DMS53 treated with DMSO at 0.1 percent for 48 hours (cell line): Measurements from ENCODE around the gene KCNJ4.

Experiments used
- DNase-seq: peaks from one replicate; lab custom pipeline; 2025; ENCODE audit not compliant: unreplicated experiment; lab: John Stamatoyannopoulos, UW

Gene KCNJ4

GRCh38 chr22:38453066-38453672, 1.8 kb downstream of the KCNJ4 start:
- DNase-seq, result no peak

DNA sequence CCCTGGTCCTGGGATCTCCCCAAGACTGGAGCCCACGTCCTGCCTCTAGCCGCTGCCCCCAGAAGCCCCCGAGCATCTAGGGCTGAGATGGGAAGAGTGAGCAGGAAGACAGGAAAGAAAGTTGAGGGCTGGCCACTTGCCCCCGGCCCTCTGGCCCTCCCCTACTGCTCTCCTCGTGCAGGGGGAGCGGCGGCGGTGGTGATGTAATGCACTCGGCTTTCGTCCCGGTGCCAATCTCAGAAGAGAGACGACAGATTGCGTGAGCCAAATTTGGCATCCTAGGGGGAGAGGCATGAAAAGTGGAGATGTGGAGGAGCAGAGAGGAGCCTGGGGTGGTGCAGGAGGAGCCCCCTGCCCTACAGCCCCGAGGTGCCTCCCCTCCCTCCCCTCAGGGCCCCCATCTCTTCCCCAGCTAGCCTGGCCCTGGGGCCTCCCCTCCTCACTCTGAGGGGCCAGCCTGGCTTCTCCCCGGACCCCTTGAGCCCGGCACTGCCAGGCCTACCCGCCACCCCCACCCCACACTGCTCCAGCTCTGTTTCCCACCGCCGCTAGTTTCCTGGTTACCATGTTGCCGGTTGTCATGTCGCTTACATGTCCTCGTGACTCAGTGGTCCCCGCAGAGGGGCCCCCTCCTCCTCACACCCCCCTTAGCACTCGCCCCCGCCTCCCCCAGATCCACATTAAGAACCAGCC, 2.5 kb downstream of the KCNJ4 start:
- no peak for DNase-seq

- DNase-seq, result no peak
Measured at GRCh38 chr22:38451864-38452263, 3.1 kb downstream of the KCNJ4 start.

DNA sequence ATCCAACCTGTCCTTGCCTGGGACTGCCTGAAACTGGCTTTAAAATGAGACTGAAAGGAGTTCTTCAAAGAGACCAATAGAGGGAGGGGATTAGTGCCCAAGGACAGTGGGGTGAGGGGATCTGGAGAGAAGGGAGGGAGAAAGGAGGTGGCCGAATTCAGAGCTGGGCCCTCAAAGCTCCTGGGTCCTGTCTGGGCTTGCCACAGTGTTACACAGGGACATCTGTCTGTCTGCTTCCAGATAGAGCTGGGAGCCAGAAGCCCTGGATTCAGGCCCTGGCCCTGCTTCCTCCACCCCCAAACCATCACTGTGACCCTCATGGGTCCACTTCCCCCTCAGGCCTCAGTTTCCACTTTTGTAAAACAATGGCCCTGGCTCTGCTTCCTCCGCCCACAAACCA, 3.6 kb downstream of the KCNJ4 start:
- DNase-seq, result no peak

DNA sequence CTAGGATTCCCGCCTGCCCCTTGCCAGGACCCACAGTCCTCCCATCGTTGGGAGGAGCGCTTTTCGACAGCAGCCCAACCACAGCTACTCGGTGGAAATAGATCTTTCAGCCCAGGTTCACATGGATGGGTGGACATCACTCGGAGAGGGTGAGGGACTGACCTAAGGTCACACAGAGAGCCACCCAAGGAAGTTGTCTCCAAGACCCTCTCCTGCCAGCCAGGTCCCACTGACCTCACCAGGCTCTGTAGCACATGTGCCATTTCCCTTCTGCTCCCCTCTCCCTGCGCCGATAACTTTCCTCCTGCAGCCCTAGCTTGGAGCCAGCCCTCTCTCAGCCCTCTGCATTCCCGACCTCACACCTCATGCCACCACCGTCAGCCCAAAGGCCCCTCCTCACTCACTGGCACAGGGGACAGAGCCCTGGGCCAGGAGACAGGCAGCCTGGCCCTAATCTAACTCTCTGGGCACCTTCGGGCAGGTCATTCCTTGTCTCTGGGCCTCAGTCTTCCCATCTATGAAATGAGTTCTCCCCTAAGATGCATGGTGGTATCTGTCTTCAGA, 4.7 kb downstream of the KCNJ4 start:
- no peak for DNase-seq

GRCh38 chr22:38449776-38450175, 5.2 kb downstream of the KCNJ4 start:
- DNase-seq, result no peak

DNA sequence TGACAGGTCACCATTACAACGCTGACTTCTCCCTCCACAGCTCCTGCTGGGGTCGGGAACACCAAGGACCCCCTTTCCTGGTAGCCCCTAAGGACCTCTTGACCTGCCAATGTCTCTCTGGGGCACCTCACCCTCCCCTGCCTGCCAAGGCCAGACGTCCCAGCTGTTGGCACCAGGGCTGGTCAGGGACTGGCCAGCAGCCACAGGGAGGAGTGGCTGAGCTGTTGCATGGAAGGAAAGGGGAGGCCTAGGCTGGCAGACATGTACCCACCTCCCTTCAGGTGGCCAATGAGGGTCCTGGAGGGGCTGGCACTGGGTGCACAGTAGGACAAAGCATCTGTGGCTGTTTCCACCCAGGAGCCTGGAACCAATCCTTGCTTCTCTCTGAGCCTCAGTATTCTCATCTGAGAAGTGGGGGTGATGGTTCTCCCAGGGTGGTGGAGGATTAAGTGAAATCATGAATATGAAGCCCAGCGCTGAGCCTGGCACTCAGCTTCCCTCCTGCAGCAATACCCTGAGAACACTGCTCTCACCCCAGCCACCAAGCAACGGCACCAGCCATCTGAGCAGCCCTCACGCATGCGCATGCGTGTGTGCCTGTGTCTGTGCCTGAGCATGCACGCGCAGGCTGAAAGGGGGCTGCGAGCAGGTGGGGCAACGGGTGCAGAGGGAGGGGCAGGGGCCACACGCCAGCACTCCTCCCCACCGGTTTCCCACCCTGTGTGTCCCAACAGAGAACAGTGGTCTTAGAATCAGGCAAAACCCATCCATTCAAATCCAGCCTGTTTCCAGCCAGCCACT, 5.9 kb downstream of the KCNJ4 start:
- peak; percentile 1 for DNase-seq

DNA sequence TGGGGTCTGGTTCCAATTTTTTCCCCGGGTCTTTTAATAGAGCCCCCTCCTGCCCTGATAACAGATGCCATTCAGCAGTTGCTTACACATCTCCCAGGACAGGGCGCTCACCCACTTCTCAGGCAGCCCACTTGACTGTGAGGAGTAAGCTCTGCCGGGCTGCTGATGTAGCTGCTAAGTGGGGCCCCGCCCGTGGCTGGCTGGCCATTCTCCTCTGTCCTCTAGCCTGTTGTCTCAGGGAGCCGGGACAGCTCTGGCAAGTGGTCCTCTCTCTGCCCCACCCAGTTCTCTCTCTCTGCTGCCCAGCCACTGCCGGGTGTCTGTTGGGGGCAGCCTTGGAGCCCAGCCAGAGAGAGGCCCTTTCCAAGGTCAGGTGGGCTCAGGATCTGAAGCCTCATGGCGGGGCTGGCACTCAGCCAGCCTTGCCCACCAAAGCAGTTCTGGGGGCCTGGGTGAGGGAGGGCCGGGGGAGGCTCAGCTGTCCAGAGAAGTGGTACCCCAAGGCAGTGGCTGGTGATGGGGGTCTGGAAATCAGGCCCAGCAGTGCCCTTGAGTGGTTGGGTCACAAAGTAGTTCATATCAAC, 8.9 kb downstream of the KCNJ4 start:
- DNase-seq, result no peak

DNA sequence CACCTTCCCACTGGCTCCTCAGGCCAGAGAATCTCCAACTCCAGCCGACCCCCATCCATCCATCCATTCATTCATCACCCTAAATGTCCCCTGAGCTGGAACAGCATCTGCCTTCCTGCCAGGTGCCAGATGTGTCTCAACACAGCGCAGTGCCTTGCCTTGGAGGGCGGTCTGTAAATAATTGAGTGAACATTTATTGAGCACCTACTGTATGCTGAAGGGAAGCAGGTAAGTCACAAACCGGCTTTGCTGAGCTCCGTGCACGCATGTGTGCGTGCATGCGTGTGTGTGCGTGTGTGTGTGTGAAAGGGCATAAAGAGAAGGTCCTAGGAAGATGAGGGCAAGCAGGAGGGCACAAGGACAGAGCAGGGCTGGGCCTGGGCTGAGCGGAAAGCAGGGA, 10.2 kb downstream of the KCNJ4 start:
- no peak for DNase-seq

DNA sequence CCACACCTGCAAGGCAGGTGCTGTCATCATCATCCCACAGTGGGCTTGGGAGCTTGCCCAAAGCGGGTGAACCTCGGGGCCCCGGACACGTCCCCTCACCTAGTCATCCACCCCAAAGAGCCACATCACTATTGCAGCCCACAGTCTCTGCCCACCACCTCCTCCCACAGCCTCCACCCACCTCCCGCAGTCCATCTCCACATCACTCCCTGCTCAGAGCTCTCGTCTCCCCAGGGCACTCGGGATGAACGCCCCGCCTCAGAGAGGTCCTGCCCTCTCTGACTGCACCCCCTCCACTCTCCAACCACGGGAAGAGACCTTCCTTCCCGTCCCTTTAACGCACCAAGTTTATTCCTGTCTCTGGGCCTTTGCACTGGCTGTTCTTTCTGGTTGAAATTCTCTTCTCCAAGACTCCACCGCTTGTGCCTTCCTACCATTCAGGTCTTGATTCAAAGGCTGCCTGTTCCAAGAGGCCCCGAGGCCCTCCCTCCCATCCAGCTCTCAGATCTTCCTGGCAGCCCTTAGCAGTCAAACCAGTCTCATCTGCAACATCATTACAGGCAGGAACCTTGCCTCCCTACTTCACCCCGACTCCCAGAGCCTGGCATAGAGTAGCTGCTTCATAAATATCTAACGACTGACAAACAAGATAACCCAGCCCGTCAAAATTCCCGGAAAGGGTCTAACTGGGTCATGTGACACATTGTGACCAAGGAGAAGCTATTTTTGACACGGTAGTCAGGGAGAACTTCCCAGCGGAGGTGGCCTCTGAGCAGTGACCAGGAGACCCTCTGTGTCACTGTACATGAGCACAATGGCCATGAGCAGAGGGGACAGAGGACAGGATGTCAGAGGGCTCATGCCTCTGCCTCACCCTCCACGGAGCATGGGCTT, 11.1 kb downstream of the KCNJ4 start:
- no peak for DNase-seq

DNA sequence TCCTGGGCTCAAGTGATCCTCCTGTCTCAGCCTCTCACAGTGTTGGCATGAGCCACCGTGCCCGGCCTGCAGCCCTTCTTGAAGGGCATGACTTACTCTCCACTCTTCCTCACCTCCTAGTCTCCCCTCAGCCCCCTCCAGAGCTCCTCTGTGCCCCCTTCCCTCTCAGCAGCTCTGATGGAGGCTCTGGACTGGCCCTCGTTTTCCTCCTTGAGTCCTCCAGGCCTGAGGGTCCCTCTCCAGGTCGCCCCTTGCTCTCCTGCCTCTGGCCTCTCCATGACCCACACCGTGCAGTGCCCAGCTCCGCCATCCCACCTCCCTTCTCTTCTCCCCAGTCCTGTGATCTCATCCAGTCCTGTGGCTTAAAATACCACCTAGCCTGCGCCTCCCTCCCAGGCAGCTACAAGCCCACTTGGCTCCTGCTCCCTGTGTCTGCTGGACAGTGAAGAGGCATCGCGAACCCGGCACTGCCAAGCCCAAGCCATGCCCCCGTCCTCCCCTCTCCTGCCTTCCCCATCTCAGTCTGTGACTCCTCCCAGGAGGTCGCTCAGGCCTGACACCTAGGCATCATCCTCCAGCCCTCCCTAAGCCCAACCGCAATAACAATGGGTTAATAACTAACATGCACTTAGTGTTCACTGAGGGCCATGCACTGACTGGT, 11.9 kb downstream of the KCNJ4 start:
- no peak for DNase-seq

DNA sequence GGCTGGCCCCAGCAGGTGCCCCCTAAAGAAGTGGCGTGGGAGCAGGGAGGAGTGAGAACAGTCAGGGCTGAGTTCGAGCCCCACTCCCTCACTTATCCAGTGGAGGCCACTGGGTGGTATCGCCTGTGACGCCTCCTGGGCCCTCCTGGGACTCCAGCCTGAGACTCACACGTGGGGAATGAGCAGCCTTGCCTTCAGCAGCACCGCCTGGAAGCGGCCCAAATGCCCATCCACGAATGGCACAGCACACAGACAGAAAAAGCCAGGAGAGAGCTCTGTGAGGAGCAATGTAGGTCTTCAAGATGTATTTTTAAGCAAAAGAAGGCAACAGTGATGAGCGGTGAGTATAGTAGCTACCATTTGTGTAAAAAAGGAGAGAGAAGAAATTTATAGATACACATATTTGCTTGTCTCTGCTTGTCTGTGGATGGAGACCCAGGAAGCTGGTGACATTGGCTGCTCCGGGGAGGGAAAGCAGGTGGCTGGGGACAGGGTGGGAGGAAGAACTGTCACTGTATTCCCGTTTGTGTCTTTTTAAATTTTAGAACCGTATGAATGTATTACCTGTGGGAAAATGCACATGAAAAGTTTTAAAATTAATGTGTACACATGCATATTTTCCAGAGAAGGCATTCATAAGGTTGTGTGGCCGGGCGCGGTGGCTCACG, 13.2 kb downstream of the KCNJ4 start:
- no peak for DNase-seq

DNA sequence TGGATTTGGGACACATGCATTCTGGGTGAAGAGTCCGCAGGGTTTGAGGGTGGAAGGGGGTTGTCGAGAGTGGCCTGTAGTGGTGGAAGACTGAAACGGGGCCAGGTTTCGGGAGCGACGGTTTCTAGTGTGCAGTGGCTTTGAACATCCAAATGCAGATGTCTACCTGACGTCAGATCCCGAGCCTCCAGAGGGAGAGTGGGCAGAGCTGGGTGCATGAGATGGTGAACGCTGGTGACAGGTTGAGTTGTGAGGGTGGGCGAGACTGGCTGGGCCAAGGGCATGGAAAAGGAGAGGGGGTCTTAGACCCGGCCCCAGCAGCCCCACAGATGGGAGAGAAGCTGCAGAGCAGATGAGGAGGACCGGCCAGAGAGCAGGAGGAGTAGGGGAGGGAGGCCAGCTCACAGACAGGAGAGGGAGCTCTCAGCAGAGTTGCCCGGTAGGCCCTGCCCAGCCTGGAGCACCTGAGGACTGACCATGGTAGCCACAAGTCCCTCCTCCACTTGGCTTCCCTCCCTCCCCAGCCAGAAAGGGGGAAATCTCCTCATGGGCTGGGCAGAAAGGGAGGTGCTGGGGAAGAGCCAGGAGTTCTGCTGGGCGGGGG, 14.2 kb downstream of the KCNJ4 start:
- DNase-seq, result no peak

GRCh38 chr22:38437416-38437815, 17.6 kb downstream of the KCNJ4 start:
- no peak for DNase-seq

- no peak for DNase-seq
Measured at GRCh38 chr22:38436629-38437395, 18.2 kb downstream of the KCNJ4 start.

- DNase-seq, result no peak
Measured at GRCh38 chr22:38435965-38436364, 19.0 kb downstream of the KCNJ4 start.

DNA sequence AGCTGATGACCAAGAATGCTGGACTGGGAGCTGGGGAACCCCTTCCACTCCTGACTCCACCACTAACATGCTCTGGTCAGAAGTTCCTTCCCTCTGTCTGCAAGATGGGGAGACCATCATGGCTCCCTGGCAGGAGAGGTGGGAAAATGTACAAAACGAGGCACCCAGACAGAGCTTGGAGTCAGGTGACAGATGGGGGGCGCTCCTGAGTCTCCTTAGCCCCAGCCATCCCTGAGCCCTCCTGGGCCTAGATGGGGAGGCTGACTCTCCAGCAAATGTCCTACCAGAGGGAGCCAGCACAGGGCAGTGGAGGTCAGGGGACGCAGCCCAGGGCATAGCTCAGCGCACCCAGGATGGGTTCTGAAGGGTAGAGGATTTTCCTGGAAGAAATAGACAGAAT, 20.0 kb downstream of the KCNJ4 start:
- DNase-seq, result no peak

DNA sequence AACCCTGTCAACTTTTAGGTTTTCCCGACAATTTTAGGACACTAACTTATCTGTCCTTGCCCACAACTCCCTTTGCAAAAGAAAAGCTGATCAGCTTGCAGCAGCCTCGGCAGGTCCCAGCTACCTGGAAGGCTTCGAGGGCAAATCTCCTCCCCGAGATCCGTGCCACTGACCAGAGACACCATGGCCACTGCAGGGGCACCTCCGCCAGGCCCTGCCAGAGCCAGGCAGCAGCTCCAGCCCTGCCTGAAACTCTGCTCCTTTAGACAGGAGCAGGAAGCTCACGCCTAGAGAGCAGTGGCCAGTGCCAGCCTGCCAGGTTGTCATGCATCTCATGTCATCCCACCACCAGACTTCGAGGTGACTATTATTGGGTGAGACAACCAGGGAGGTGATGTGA, 21.1 kb downstream of the KCNJ4 start:
- no peak for DNase-seq
